A549 (cell line): ENCODE data around the gene INPP5K.

ENCODE experiments used
- CTCF ChIP-seq: fragments of >200 bp; sonication (Bioruptor Twin); formaldehyde crosslinking; IDR thresholded peaks from 3 replicates; pipeline ENCODE4 v1.5.1; 2016
- JUNB ChIP-seq: fragments of >200 bp; sonication (Bioruptor Twin); formaldehyde crosslinking; IDR thresholded peaks from 2 replicates; pipeline ENCODE4 v1.6.1; 2016
- POLR2A ChIP-seq: IDR thresholded peaks from 2 replicates; pipeline ENCODE4 v1.6.1; 2012; ENCODE audit warnings: mild to moderate bottlenecking, low read length
- ZNF302 ChIP-seq: fragments of 250-450 bp; sonication (Bioruptor Pico); IDR thresholded peaks from 2 replicates; pipeline ENCODE4 v1.9.0; 2021; ENCODE audit warnings: inconsistent platforms, mild to moderate bottlenecking, moderate library complexity

- no peak for TF ChIP-seq CTCF
- TF ChIP-seq JUNB: no peak
- TF ChIP-seq POLR2A: no peak
- TF ChIP-seq ZNF302: no peak
Measured at GRCh38 chr17:1535737-1536136, 19.3 kb upstream of the INPP5K start.
